K562 (cell line): ENCODE measurements around the gene UBXN1. TPM values are rescaled to one million over a fixed set of nuclear protein-coding genes. Genes with fewer than 3 reads are reported as not detected.
A peak's percentile ranks its signal among the peaks of the same experiment; 100 is the strongest.

Experiments
- ELF1 ChIP-seq: fragments of 200-800 bp; sonication (Bioruptor generic); IDR thresholded peaks from 2 replicates; pipeline ENCODE4 v1.6.1; 2016; ENCODE audit warnings: missing genetic modification characterization, missing compliant biosample characterization
- EP300 ChIP-seq: IDR thresholded peaks from 2 replicates; pipeline ENCODE4 v1.6.1; 2012; ENCODE audit warnings: low read length, improper control_type of control experiment
- ETS1 ChIP-seq: conservative IDR thresholded peaks from 2 replicates; pipeline ENCODE4 v1.6.1; 2011; ENCODE audit warnings: low read depth, mild to moderate bottlenecking, low read length; ENCODE audit not compliant: control insufficient read depth
- ETV1 ChIP-seq: fragments of 450-650 bp; conservative IDR thresholded peaks from 2 replicates; pipeline ENCODE4 v1.6.1; 2016; ENCODE audit warnings: missing genetic modification characterization, control low read depth, low read depth, missing compliant biosample characterization
- GTF2B ChIP-seq: IDR thresholded peaks from 2 replicates; pipeline ENCODE4 v1.6.1; 2011; ENCODE audit not compliant: insufficient read length; ENCODE audit errors: extremely low read depth
- HDAC1 ChIP-seq, 2 experiments: fragments of 450-650 bp; IDR thresholded peaks; 2 replicates each; pipeline ENCODE4 v1.6.1; 2016 to 2017; ENCODE audit warnings: inconsistent platforms in 1 of 2, mild to moderate bottlenecking in 1 of 2, moderate library complexity in 1 of 2
- JUNB ChIP-seq: fragments of 450-650 bp; formaldehyde crosslinking; conservative IDR thresholded peaks from 2 replicates; pipeline ENCODE4 v1.4.0; 2020; ENCODE audit warnings: mild to moderate bottlenecking
- POLR2H ChIP-seq: IDR thresholded peaks from 2 replicates; pipeline ENCODE4 v1.6.1; 2016; ENCODE audit warnings: missing genetic modification characterization, low read depth, mild to moderate bottlenecking, control low read depth, missing compliant biosample characterization, moderate library complexity
- SMAD4 ChIP-seq: fragments of 250-450 bp; sonication (Bioruptor Pico); conservative IDR thresholded peaks from 2 replicates; pipeline ENCODE4 v1.8.0; 2021; ENCODE audit warnings: inconsistent platforms, mild to moderate bottlenecking, moderate library complexity
- STAT6 ChIP-seq: sonication (generic); formaldehyde crosslinking; IDR thresholded peaks from 2 replicates; pipeline ENCODE4 v1.8.1; 2023; ENCODE audit warnings: mild to moderate bottlenecking, missing genetic modification reagents
- TGIF2 ChIP-seq: sonication (generic); formaldehyde crosslinking; IDR thresholded peaks from 2 replicates; pipeline ENCODE4 v1.8.1; 2022; ENCODE audit warnings: mild to moderate bottlenecking, missing genetic modification reagents, moderate library complexity
- U2AF2 ChIP-seq: fragments of 200-400 bp; formaldehyde crosslinking; optimal IDR thresholded peaks from 2 replicates; pipeline ENCODE3; 2017; ENCODE audit warnings: low read depth, mild to moderate bottlenecking, low read length
- ZBTB7A ChIP-seq: IDR thresholded peaks from 2 replicates; pipeline ENCODE4 v1.6.1; 2011; ENCODE audit warnings: low read depth, mild to moderate bottlenecking, low read length, moderate library complexity, borderline replicate concordance; ENCODE audit not compliant: control insufficient read depth
- ZNF740 ChIP-seq, 3 experiments: fragments of 200-800 bp in 1 of 3; sonication (Bioruptor generic) in 1 of 3; sonication (generic) in 1 of 3; formaldehyde crosslinking in 1 of 3; IDR thresholded peaks; 2 replicates each; pipeline versions ENCODE4 v1.6.1 to v1.8.0; 2016 to 2022; ENCODE audit warnings: mild to moderate bottlenecking in 2 of 3, missing compliant biosample characterization in 2 of 3, missing genetic modification characterization in 2 of 3, missing genetic modification reagents in 1 of 3
- polyA plus RNA-seq, 8 experiments: library from polyadenylated mRNA; depleted of rRNA in 4 of 8; stranded (reverse) in 5 of 8; unstranded in 3 of 8; fragments of >200 nt; fragmentation: Nextera tagmentation in 2 of 8; fragmentation: Illumina TruSeq in 1 of 8; extraction: Ambion mirVana in 2 of 8; extraction: Trizol in 1 of 8; gene quantifications; 2 replicates each; pipeline versions ENCODE4 v1.2.1 to v1.2.3, GENCODE V29; 2011 to 2014; ENCODE audit warnings: inconsistent platforms in 1 of 8, missing spikeins in 1 of 8
- total RNA-seq, 7 experiments: library from RNA; depleted of rRNA in 6 of 7; stranded (reverse); fragments of >200 nt in 6 of 7; fragmentation: Illumina TruSeq in 2 of 7; extraction: Trizol in 2 of 7; gene quantifications; 2 replicates each; pipeline versions ENCODE4 v1.2.1 to v1.2.3, GENCODE V29; 2011 to 2021; ENCODE audit warnings: low replicate concordance in 1 of 7

The UBXN1 gene
- total and polyA plus RNA-seq, 9 of the 15 experiments (the other 6 are each of a cell fraction or from before 2014, with no cell fraction given): 4.8 to 263 (median 99.7) TPM

GRCh38 chr11:62665075-62665598 lies 13.7 kb downstream of the UBXN1 start, which contains the start of the genes C11orf98 and CSKMT (continued):
- peak; percentile 31; the same call in 1 of the 2 replicates for TF ChIP-seq STAT6 (CRISPR knock-in tag)
- TF ChIP-seq TGIF2 (CRISPR knock-in tag): peak; percentile 24; the same call in 1 of the 2 replicates
- peak; percentile 89 for TF ChIP-seq ZNF740 (CRISPR knock-in tag; IDR thresholded peaks at IDR 0.05)
- TF ChIP-seq ZNF740 (tag; IDR thresholded peaks at IDR 0.05): peak in 1 of 2 experiments; percentile 94; a peak in 2 of 4 replicates
- TF ChIP-seq U2AF2: no peak
- peak; percentile 99 for TF ChIP-seq ZBTB7A
- peak; percentile 94 for TF ChIP-seq GTF2B
- peak; percentile 76 for TF ChIP-seq ELF1 (tag)
- TF ChIP-seq POLR2H (tag): peak; percentile 98
- TF ChIP-seq ETS1: peak; percentile 86
- peak in 1 of 2 experiments; percentile 51; a peak in 2 of 4 replicates for TF ChIP-seq HDAC1 (IDR thresholded peaks at IDR 0.05)
- TF ChIP-seq ETV1 (tag): peak; percentile 86
- TF ChIP-seq JUNB: no peak
- TF ChIP-seq EP300: no peak
- no peak for TF ChIP-seq SMAD4
